ENCODE data around the gene KLHL17.

- no peak for TF ChIP-seq CTCF (IDR thresholded peaks at IDR 0.05 in 2 of 3, conservative IDR thresholded peaks at IDR 0.05 in 1 of 3; ENCODE audit: control insufficient read depth in 2 of 3, extremely low read depth in 1 of 3, insufficient read depth in 1 of 3, low read depth in 3 of 3, low read length in 3 of 3)
- no peak for TF ChIP-seq E2F4 (IDR thresholded peaks at IDR 0.05; ENCODE audit: low read depth, low read length)
- no peak for TF ChIP-seq CBFB (IDR thresholded peaks at IDR 0.05; ENCODE audit: low read depth)
- TF ChIP-seq ZNF384 (IDR thresholded peaks at IDR 0.05; ENCODE audit: borderline replicate concordance, low read depth, low read length): no peak
- TF ChIP-seq DPF2 (IDR thresholded peaks at IDR 0.05): no peak
- TF ChIP-seq FOXK2 (IDR thresholded peaks at IDR 0.05): no peak
- TF ChIP-seq EP300 (IDR thresholded peaks at IDR 0.05; ENCODE audit: borderline replicate concordance in 1 of 2, control insufficient read depth in 1 of 2, low read depth in 2 of 2, low read length in 2 of 2): no peak
- TF ChIP-seq POLR2A (IDR thresholded peaks at IDR 0.05; ENCODE audit: low read depth, low read length): 0 out of 2 replicates have a peak, but pooled peaks have one; percentile 9
Observed at GRCh38 chr1:954927-955326, 5.5 kb upstream of the KLHL17 start.
